H7 (cell line): ENCODE measurements around the gene APOA5. TPM values are rescaled to one million over a fixed set of nuclear protein-coding genes. Genes with fewer than 3 reads are reported as not detected.
"Not testable (repeated sequence)": the region's sequence is repeated elsewhere in the genome, so short reads cannot be mapped to it uniquely, and the experiment has no call there.

ENCODE experiments used
- DNase-seq: peaks from one replicate; pipeline ENCODE4 v3.0.0; 2012
- H3K27me3 ChIP-seq: 2 replicates; pipeline ENCODE4 v1.6.0; 2011; ENCODE audit warnings: mild to moderate bottlenecking, low read length; ENCODE audit not compliant: control insufficient read depth, insufficient read depth
- H3K36me3 ChIP-seq: replicated peaks from 2 replicates; pipeline ENCODE4 v1.5.1; 2011; ENCODE audit warnings: low read length; ENCODE audit not compliant: control insufficient read depth, insufficient read depth
- H3K4me3 ChIP-seq: 2 replicates; pipeline ENCODE4 v1.5.1; 2011; ENCODE audit warnings: low read depth, mild to moderate bottlenecking, control low read depth, low read length, moderate library complexity; ENCODE audit not compliant: insufficient read depth
- total RNA-seq: library from RNA; depleted of rRNA; stranded (reverse); fragments of >200 nt; shearing (Covaris generic); gene quantifications from 2 replicates; pipeline ENCODE4 v1.2.3, GENCODE V29; 2014

The APOA5 gene
- total RNA-seq, 1 experiment from 2014 or later = 0.07 TPM

- no peaks in the 10 kb centered on the region; the same call in 1 of the 2 replicates for H3K27me3 ChIP-seq
- peak; percentile 16 for DNase-seq
Observed at GRCh38 chr11:116821050-116821918, 29.6 kb upstream of the APOA5 start.

GRCh38 chr11:116819049-116819448 lies 27.4 kb upstream of the APOA5 start:
- Histone ChIP-seq H3K4me3 (no peak overlapping the region), H3K36me3 (no peaks in the 10 kb centered on the region), H3K27me3 (no peaks in the 10 kb centered on the region)
- DNase-seq = no peak

More at GRCh38 chr11:116821050-116821918, 29.6 kb upstream of the APOA5 start:
- Histone ChIP-seq H3K36me3 (no peaks in the 10 kb centered on the region), H3K4me3 (no peak overlapping the region)

GRCh38 chr11:116814502-116814901 lies 22.8 kb upstream of the APOA5 start:
- Histone ChIP-seq H3K36me3 (no peaks in the 10 kb centered on the region), H3K27me3 (no peaks in the 10 kb centered on the region), H3K4me3 (no peak overlapping the region)
- no peak for DNase-seq

GRCh38 chr11:116813781-116814471 lies 22.2 kb upstream of the APOA5 start:
- no peak overlapping the region for H3K4me3 ChIP-seq
- H3K27me3 ChIP-seq = no peaks in the 10 kb centered on the region
- H3K36me3 ChIP-seq = no peaks in the 10 kb centered on the region
- DNase-seq = no peak

GRCh38 chr11:116813170-116813569 lies 21.5 kb upstream of the APOA5 start:
- Histone ChIP-seq H3K4me3 (no peak overlapping the region), H3K27me3 (no peaks in the 10 kb centered on the region), H3K36me3 (no peaks in the 10 kb centered on the region)
- no peak for DNase-seq

GRCh38 chr11:116812109-116812508 lies 20.4 kb upstream of the APOA5 start:
- no peak overlapping the region for H3K4me3 ChIP-seq
- DNase-seq = no peak
- H3K27me3 ChIP-seq = no peaks in the 10 kb centered on the region
- no peaks in the 10 kb centered on the region for H3K36me3 ChIP-seq

- no peak for DNase-seq
Observed at GRCh38 chr11:116811194-116811593, 19.5 kb upstream of the APOA5 start.

GRCh38 chr11:116808262-116809175 lies 16.8 kb upstream of the APOA5 start:
- DNase-seq = no peak
- H3K36me3 ChIP-seq = no peaks in the 10 kb centered on the region
- H3K4me3 ChIP-seq = no peak overlapping the region
- H3K27me3 ChIP-seq = no peaks in the 10 kb centered on the region

More at GRCh38 chr11:116811194-116811593, 19.5 kb upstream of the APOA5 start:
- Histone ChIP-seq H3K4me3 (no peak overlapping the region), H3K27me3 (no peaks in the 10 kb centered on the region), H3K36me3 (no peaks in the 10 kb centered on the region)

- H3K4me3 ChIP-seq = no peak overlapping the region
- DNase-seq = no peak
- H3K27me3 ChIP-seq = no peaks in the 10 kb centered on the region
- no peaks in the 10 kb centered on the region for H3K36me3 ChIP-seq
Observed at GRCh38 chr11:116807601-116808261, 16.1 kb upstream of the APOA5 start.

- no peak for DNase-seq
- Histone ChIP-seq H3K4me3 (no peak overlapping the region), H3K27me3 (no peaks in the 10 kb centered on the region), H3K36me3 (no peaks in the 10 kb centered on the region)
Observed at GRCh38 chr11:116804001-116804400, 12.3 kb upstream of the APOA5 start.

- H3K27me3 ChIP-seq, DNase-seq, H3K4me3 ChIP-seq, H3K36me3 ChIP-seq: not testable (repeated sequence)
Observed at GRCh38 chr11:116801662-116802061, 10.0 kb upstream of the APOA5 start.

GRCh38 chr11:116800610-116801009 lies 8.9 kb upstream of the APOA5 start:
- H3K4me3 ChIP-seq = no peak overlapping the region
- H3K27me3 ChIP-seq = no peaks in the 10 kb centered on the region
- no peaks in the 10 kb centered on the region for H3K36me3 ChIP-seq
- DNase-seq = no peak

- no peak overlapping the region for H3K4me3 ChIP-seq
- H3K27me3 ChIP-seq = no peaks in the 10 kb centered on the region
- no peak for DNase-seq
- H3K36me3 ChIP-seq = no peaks in the 10 kb centered on the region
Observed at GRCh38 chr11:116798368-116798767, 6.7 kb upstream of the APOA5 start.

GRCh38 chr11:116797816-116798215 lies 6.1 kb upstream of the APOA5 start:
- Histone ChIP-seq H3K4me3 (no peak overlapping the region), H3K27me3 (no peaks in the 10 kb centered on the region), H3K36me3 (no peaks in the 10 kb centered on the region)
- DNase-seq = no peak
